ENCODE results near the gene PRR35. TPM values are rescaled to one million over a fixed set of nuclear protein-coding genes. Genes with fewer than 3 reads are reported as not detected.

The PRR35 gene
- total RNA-seq, 1 donor from 2014 or later: 0.12 TPM

- H3K4me1 Mint-ChIP-seq (ENCODE audit: unreplicated experiment): no peaks in the 10 kb centered on the region
- H3K4me3 Mint-ChIP-seq: no peak overlapping the region
- no peaks in the 10 kb centered on the region for H3K27me3 Mint-ChIP-seq
- H3K9me3 Mint-ChIP-seq: no peaks in the 10 kb centered on the region
- no peak for TF ChIP-seq CTCF (conservative IDR thresholded peaks at IDR 0.05)
- no peaks in the 10 kb centered on the region for H3K36me3 Mint-ChIP-seq
- H3K27ac Mint-ChIP-seq: peak overlapping the region; percentile 75
- no peak for DNase-seq (ENCODE audit: extremely low spot score, unreplicated experiment)
Observed at GRCh38 chr16:534856-535445, 25.2 kb upstream of the PRR35 start.

DNA sequence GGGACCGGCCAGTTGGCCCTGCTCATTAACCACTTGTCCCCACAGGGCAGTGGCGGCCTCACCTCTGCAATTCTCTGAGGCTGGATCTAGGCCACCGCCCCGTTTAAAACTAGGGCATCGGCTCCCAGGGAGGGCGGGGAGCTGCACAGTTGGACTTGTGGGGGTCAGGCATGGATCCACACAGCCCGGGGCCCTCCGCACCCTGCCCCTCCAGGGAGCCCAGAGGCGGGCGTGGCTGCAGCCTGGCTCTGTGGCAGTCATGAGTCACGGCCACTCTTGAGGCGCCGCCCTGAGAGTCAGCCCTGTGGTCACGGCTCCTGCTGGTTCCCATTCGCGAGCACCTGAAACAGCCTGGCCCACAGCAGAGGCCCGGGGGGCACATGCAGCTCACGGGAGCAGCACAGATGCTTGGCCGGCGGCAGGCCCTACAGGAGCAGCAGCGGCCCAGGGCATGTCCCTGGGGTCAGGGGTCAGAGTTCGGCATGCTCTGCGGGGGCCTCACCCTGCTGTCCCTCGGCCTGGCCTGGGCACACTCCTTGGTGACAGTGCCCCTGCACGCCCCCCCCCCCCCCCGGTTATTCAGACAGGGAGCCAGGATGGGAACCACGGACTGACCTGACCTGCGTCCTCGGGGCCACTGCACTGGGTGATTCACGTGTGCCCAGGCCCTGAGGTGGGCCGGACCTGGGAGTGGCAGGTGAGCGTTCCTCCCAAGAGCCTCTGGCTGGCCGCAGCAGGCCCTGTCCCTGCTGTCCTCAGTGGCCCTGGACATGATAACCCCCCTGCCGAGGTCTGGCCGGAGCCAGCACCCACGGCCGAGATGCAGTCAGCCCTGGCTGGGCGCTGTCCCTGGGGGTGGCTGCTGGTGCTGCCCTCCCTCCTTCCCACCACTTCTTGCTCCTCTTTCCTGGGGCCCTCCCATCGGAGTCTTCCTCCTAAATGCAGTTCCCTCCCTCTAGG, 24.5 kb upstream of the PRR35 start:
- H3K4me3 Mint-ChIP-seq: no peak overlapping the region
- H3K36me3 Mint-ChIP-seq: no peaks in the 10 kb centered on the region
- no peaks in the 10 kb centered on the region for H3K9me3 Mint-ChIP-seq

GRCh38 chr16:536746-537145, 23.4 kb upstream of the PRR35 start:
- H3K36me3 Mint-ChIP-seq: no peaks in the 10 kb centered on the region
- no peak overlapping the region for H3K4me3 Mint-ChIP-seq
- H3K9me3 Mint-ChIP-seq: no peaks in the 10 kb centered on the region
- H3K27ac Mint-ChIP-seq: no peak overlapping the region
- H3K4me1 Mint-ChIP-seq (ENCODE audit: unreplicated experiment): no peaks in the 10 kb centered on the region
- no peak for DNase-seq (ENCODE audit: extremely low spot score, unreplicated experiment)
- H3K27me3 Mint-ChIP-seq: no peaks in the 10 kb centered on the region
- no peak for TF ChIP-seq CTCF (conservative IDR thresholded peaks at IDR 0.05)

More for the DNA sequence above, 24.5 kb upstream of the PRR35 start:
- DNase-seq (ENCODE audit: extremely low spot score, unreplicated experiment): no peak
- Mint-ChIP-seq H3K4me1 (ENCODE audit: unreplicated experiment) (no peaks in the 10 kb centered on the region), H3K27me3 (no peaks in the 10 kb centered on the region), H3K27ac (peak overlapping the region; percentile 75)
- no peak for TF ChIP-seq CTCF (conservative IDR thresholded peaks at IDR 0.05)

- no peak overlapping the region for H3K4me3 Mint-ChIP-seq
- no peaks in the 10 kb centered on the region for H3K27me3 Mint-ChIP-seq
- DNase-seq (ENCODE audit: extremely low spot score, unreplicated experiment): no peak
- H3K9me3 Mint-ChIP-seq: no peaks in the 10 kb centered on the region
- H3K27ac Mint-ChIP-seq: no peak overlapping the region
- no peaks in the 10 kb centered on the region for H3K36me3 Mint-ChIP-seq
- peak; percentile 41 for TF ChIP-seq CTCF (conservative IDR thresholded peaks at IDR 0.05)
- H3K4me1 Mint-ChIP-seq (ENCODE audit: unreplicated experiment): no peaks in the 10 kb centered on the region
Observed at GRCh38 chr16:537415-538335, 22.5 kb upstream of the PRR35 start.

- H3K4me3 Mint-ChIP-seq: no peak overlapping the region
- no peaks in the 10 kb centered on the region for H3K9me3 Mint-ChIP-seq
- H3K27ac Mint-ChIP-seq: no peak overlapping the region
- DNase-seq (ENCODE audit: extremely low spot score, unreplicated experiment): no peak
- H3K4me1 Mint-ChIP-seq (ENCODE audit: unreplicated experiment): no peaks in the 10 kb centered on the region
- H3K36me3 Mint-ChIP-seq: no peaks in the 10 kb centered on the region
- TF ChIP-seq CTCF (conservative IDR thresholded peaks at IDR 0.05): no peak
- H3K27me3 Mint-ChIP-seq: no peaks in the 10 kb centered on the region
Observed at GRCh38 chr16:539901-540530, 20.2 kb upstream of the PRR35 start.
